ENCODE data around the gene CHMP1B. TPM values are rescaled to one million over a fixed set of nuclear protein-coding genes. Genes with fewer than 3 reads are reported as not detected.

The CHMP1B gene
- total and polyA plus RNA-seq, 4 experiments from 2014 or later, result 44.1 to 65.6 (median 45.6) TPM

- H3K9me3 Mint-ChIP-seq, result no peaks in the 10 kb centered on the region
- ChIA-PET CTCF (ENCODE audit: partially characterized antibody) (no interaction called here), POLR2A (ENCODE audit: partially characterized antibody) (no interaction called here)
- peaks cover 12 to 35% (median 17%) of the 10 kb centered on the region in 4 donors for H3K4me1 Mint-ChIP-seq
- H3K27ac ChIP-seq (ENCODE audit: low read depth, low read length), result no peak overlapping the region
- peak overlapping the region in 1 of 7 donors; percentile 23 for H3K27ac Mint-ChIP-seq
- no peaks in the 10 kb centered on the region for H3K9me3 ChIP-seq (ENCODE audit: control insufficient read depth in 1 of 2, low read length in 2 of 2)
- peaks cover 10% of the 10 kb centered on the region for H3K4me1 ChIP-seq (ENCODE audit: insufficient read depth, low read length)
- H3K4me3 Mint-ChIP-seq, result no peak overlapping the region
- H3K4me3 ChIP-seq (ENCODE audit: low read length in 2 of 2), result no peak overlapping the region
- H3K36me3 Mint-ChIP-seq, result peaks cover 20 to 38% of the 10 kb centered on the region in 2 donors
- DNase-seq, result no peak
- intact Hi-C loops (cut with micrococcal nuclease), result loop anchor here (10.0 kb wide), 1 partner anchor 1042 kb away; the partner anchor contains the start of gene SEH1L
- peaks cover 18% of the 10 kb centered on the region for H3K36me3 ChIP-seq (ENCODE audit: insufficient read depth, low read length)
- no peaks in the 10 kb centered on the region for H3K27me3 ChIP-seq (ENCODE audit: insufficient read depth, low read length)
- H3K27me3 Mint-ChIP-seq, result no peaks in the 10 kb centered on the region
Observed at GRCh38 chr18:11902522-11903292, 51.5 kb downstream of the CHMP1B start.

Other genes starting within 250 kb of the CHMP1B start
- gene SLC35G4, start 241.8 kb upstream of the CHMP1B start, total RNA-seq, result not detected
- gene SLC35G4, start 241.8 kb upstream of the CHMP1B start, polyA plus RNA-seq, result not detected
- under 1 TPM; 0.26 to 0.33 TPM for gene GNAL, start 162.1 kb upstream of the CHMP1B start, total RNA-seq
- under 1 TPM in 1 of 2 donors, not detected in 1; 0.20 TPM for gene GNAL, start 162.1 kb upstream of the CHMP1B start, polyA plus RNA-seq
- gene MPPE1, start 56.9 kb downstream of the CHMP1B start, total RNA-seq, result 10 to 100 TPM; 75.3 to 79.7 TPM
- 10 to 100 TPM; 28.5 to 43.9 TPM for gene MPPE1, start 56.9 kb downstream of the CHMP1B start, polyA plus RNA-seq
- 1 to 10 TPM; 6.4 to 6.6 TPM for gene IMPA2, start 130.1 kb downstream of the CHMP1B start, total RNA-seq
- 1 to 10 TPM; 4.9 to 9.8 TPM for gene IMPA2, start 130.1 kb downstream of the CHMP1B start, polyA plus RNA-seq
- not detected for gene ANKRD62, start 242.4 kb downstream of the CHMP1B start, total RNA-seq
- gene ANKRD62, start 242.4 kb downstream of the CHMP1B start, polyA plus RNA-seq, result not detected